Measurements from ENCODE around the gene SPSB2.

DNA sequence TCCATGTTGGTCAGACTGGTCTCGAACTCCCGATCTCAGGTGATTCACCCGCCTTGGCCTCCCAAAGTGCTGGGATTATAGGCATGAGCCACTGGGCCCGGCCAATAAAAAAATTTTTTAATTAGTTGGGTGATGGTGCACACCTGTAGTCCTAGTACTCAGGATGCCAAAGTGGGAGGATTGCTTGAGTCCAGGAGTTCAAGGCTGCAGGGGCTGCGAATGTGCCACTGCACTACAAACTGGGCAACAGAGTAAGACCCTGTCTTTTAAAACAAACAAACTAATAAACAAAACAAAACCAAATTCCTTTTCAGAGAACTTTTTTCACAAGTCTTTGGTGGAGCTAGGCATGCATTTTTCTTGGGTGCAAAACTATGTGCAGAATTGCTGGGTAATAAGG is 10.1 kb upstream of the SPSB2 start:
- TF ChIP-seq ZNF549 (tag by site-specific recombination; IDR thresholded peaks at IDR 0.05), result no peak
- TF ChIP-seq, protein P1, sequence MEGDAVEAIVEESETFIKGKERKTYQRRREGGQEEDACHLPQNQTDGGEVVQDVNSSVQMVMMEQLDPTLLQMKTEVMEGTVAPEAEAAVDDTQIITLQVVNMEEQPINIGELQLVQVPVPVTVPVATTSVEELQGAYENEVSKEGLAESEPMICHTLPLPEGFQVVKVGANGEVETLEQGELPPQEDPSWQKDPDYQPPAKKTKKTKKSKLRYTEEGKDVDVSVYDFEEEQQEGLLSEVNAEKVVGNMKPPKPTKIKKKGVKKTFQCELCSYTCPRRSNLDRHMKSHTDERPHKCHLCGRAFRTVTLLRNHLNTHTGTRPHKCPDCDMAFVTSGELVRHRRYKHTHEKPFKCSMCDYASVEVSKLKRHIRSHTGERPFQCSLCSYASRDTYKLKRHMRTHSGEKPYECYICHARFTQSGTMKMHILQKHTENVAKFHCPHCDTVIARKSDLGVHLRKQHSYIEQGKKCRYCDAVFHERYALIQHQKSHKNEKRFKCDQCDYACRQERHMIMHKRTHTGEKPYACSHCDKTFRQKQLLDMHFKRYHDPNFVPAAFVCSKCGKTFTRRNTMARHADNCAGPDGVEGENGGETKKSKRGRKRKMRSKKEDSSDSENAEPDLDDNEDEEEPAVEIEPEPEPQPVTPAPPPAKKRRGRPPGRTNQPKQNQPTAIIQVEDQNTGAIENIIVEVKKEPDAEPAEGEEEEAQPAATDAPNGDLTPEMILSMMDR (tag by site-specific recombination; IDR thresholded peaks at IDR 0.05), result no peak
- TF ChIP-seq ZNF624 (tag by site-specific recombination; IDR thresholded peaks at IDR 0.05), result no peak
- TF ChIP-seq SP2 (tag by site-specific recombination; IDR thresholded peaks at IDR 0.05), result no peak
- no peak for TF ChIP-seq ZNF629 (tag by site-specific recombination; IDR thresholded peaks at IDR 0.05)
- no peak for TF ChIP-seq KLF9 (tag by site-specific recombination; IDR thresholded peaks at IDR 0.05; ENCODE audit: low read depth)
- TF ChIP-seq, protein P2, sequence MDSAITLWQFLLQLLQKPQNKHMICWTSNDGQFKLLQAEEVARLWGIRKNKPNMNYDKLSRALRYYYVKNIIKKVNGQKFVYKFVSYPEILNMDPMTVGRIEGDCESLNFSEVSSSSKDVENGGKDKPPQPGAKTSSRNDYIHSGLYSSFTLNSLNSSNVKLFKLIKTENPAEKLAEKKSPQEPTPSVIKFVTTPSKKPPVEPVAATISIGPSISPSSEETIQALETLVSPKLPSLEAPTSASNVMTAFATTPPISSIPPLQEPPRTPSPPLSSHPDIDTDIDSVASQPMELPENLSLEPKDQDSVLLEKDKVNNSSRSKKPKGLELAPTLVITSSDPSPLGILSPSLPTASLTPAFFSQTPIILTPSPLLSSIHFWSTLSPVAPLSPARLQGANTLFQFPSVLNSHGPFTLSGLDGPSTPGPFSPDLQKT (IDR thresholded peaks at IDR 0.05; ENCODE audit: borderline replicate concordance, low read depth, low read length), result no peak
